HepG2 (cell line): ENCODE measurements around the gene TGFBI. TPM values are rescaled to one million over a fixed set of nuclear protein-coding genes. Genes with fewer than 3 reads are reported as not detected.
A peak's percentile ranks its signal among the peaks of the same experiment; 100 is the strongest.

ENCODE experiments used
- FOXM1 ChIP-seq: sonication (generic); formaldehyde crosslinking; IDR thresholded peaks from 2 replicates; pipeline ENCODE4 v1.5.0; 2020; ENCODE audit warnings: missing genetic modification reagents
- GATA4 ChIP-seq: sonication (generic); IDR thresholded peaks from 2 replicates; pipeline ENCODE4 v1.6.1; 2016; ENCODE audit warnings: antibody characterized with exemption, low read depth, borderline replicate concordance
- GPN1 ChIP-seq: sonication (generic); formaldehyde crosslinking; IDR thresholded peaks from 2 replicates; pipeline ENCODE4 v1.5.1; 2020; ENCODE audit warnings: missing genetic modification reagents, borderline replicate concordance
- KLF11 ChIP-seq: IDR thresholded peaks from 2 replicates; pipeline ENCODE4 v1.6.1; 2016; ENCODE audit warnings: missing compliant biosample characterization
- KMT2B ChIP-seq: IDR thresholded peaks from 2 replicates; pipeline ENCODE4 v1.6.1; 2016; ENCODE audit warnings: missing genetic modification reagents, missing compliant biosample characterization
- MEF2D ChIP-seq: sonication (generic); formaldehyde crosslinking; IDR thresholded peaks from 2 replicates; pipeline ENCODE4 v1.5.1; 2020; ENCODE audit warnings: mild to moderate bottlenecking, missing genetic modification reagents
- PPARG ChIP-seq: conservative IDR thresholded peaks from 2 replicates; pipeline ENCODE4 v1.6.1; 2016; ENCODE audit warnings: missing biosample characterization, missing genetic modification reagents
- RBAK ChIP-seq: sonication (generic); formaldehyde crosslinking; IDR thresholded peaks from 2 replicates; pipeline ENCODE4 v1.5.1; 2020; ENCODE audit warnings: mild to moderate bottlenecking, missing genetic modification reagents
- SALL1 ChIP-seq: sonication (generic); formaldehyde crosslinking; IDR thresholded peaks from 2 replicates; pipeline ENCODE4 v1.8.0; 2022; ENCODE audit warnings: mild to moderate bottlenecking, missing genetic modification reagents
- TCF7L2 ChIP-seq: IDR thresholded peaks from 2 replicates; pipeline ENCODE4 v1.6.1; 2011; ENCODE audit warnings: mild to moderate bottlenecking, low read depth, low read length, moderate library complexity
- TGIF2 ChIP-seq: IDR thresholded peaks from 2 replicates; pipeline ENCODE4 v1.6.1; 2016; ENCODE audit warnings: control low read depth, missing compliant biosample characterization
- ZNF335 ChIP-seq: sonication (generic); formaldehyde crosslinking; IDR thresholded peaks from 2 replicates; pipeline ENCODE4 v1.4.0; 2020; ENCODE audit warnings: missing genetic modification reagents
- ZNF446 ChIP-seq: sonication (generic); formaldehyde crosslinking; IDR thresholded peaks from 2 replicates; pipeline ENCODE4 v1.5.0; 2020; ENCODE audit warnings: mild to moderate bottlenecking, missing genetic modification reagents
- polyA plus RNA-seq, 8 experiments: library from polyadenylated mRNA; depleted of rRNA in 3 of 8; stranded (reverse) in 7 of 8; unstranded in 1 of 8; fragments of >200 nt; fragmentation: Illumina TruSeq in 4 of 8; extraction: Trizol in 4 of 8; gene quantifications; 2 replicates each; pipeline versions ENCODE4 v1.2.1 to v1.2.3, GENCODE V29; 2011 to 2016; ENCODE audit warnings: low read depth in 4 of 8, missing spikeins in 1 of 8, mixed read lengths in 1 of 8; ENCODE audit not compliant: insufficient read depth in 1 of 8
- total RNA-seq, 5 experiments: library from RNA; depleted of rRNA; stranded (reverse); fragments of >200 nt; fragmentation: Illumina TruSeq; extraction: Trizol; gene quantifications; 2 replicates each; pipeline ENCODE4 v1.2.3, GENCODE V29; 2016; ENCODE audit warnings: low read depth in 1 of 5
- TF ChIP-seq, protein P1 (sequence below): sonication (generic); formaldehyde crosslinking; IDR thresholded peaks from 2 replicates; pipeline ENCODE4 v1.4.0; 2020; ENCODE audit warnings: missing genetic modification reagents, borderline replicate concordance
- TF ChIP-seq, protein P2 (sequence below): sonication (generic); formaldehyde crosslinking; conservative IDR thresholded peaks from 2 replicates; pipeline ENCODE4 v1.8.0; 2022; ENCODE audit warnings: mild to moderate bottlenecking, moderate library complexity, missing genetic modification reagents
- TF ChIP-seq, protein P3 (sequence below): sonication (generic); formaldehyde crosslinking; IDR thresholded peaks from 2 replicates; pipeline ENCODE4 v1.8.0; 2022; ENCODE audit warnings: mild to moderate bottlenecking, missing genetic modification reagents; ENCODE audit not compliant: insufficient replicate concordance
- TF ChIP-seq, protein P4 (sequence below): sonication (generic); formaldehyde crosslinking; IDR thresholded peaks from 2 replicates; pipeline ENCODE4 v1.4.0; 2020; ENCODE audit warnings: missing genetic modification reagents, borderline replicate concordance

TGFBI gene
- total and polyA plus RNA-seq, 2 of the 13 experiments (the other 11 are each of a cell fraction or from before 2014, with no cell fraction given), result 275 to 457 TPM

DNA sequence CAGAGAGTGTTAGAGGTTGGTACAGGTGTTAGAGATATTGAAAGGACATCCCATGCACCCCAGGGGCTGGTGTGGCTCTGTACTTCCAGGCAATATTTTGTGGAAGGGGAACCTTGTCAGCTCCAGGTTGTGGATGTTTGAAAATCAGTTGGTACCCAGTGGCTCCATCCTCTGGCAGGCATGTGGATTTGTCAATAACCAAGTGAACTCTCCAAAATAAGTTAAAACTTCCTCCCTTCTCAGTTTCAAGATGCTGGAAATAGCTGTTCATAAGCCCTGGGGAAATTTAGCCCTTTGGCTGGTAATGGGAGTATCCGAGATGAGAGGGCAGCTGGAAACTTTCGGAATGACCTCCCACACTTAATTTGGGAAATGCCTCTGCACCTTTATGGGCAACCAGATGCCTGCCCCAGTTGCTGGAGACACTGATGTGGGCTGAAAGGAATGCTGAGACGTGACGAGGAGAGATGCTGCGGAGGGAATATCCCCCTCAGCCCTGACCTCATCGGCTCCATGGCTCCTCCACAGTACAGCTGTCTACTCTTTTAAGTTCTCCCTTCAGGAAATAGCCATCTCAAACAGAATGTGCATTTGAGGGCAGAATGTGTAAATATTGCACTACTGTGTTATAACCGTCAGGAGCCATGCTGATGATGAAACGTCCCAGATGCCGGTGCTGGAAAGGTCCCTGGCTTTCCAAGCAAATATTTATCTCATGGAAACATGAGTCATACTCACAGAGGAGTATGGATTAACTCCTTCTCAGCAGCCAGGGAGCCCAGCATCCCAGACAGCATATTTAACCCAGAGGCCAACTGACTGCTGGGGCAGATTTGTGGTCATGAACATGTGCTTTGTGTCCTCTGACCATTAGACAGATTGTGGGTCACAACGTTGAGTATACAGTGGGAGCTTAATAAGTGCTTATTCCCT lies 29.5 kb downstream of the TGFBI start (continued):
- TF ChIP-seq, protein P1, sequence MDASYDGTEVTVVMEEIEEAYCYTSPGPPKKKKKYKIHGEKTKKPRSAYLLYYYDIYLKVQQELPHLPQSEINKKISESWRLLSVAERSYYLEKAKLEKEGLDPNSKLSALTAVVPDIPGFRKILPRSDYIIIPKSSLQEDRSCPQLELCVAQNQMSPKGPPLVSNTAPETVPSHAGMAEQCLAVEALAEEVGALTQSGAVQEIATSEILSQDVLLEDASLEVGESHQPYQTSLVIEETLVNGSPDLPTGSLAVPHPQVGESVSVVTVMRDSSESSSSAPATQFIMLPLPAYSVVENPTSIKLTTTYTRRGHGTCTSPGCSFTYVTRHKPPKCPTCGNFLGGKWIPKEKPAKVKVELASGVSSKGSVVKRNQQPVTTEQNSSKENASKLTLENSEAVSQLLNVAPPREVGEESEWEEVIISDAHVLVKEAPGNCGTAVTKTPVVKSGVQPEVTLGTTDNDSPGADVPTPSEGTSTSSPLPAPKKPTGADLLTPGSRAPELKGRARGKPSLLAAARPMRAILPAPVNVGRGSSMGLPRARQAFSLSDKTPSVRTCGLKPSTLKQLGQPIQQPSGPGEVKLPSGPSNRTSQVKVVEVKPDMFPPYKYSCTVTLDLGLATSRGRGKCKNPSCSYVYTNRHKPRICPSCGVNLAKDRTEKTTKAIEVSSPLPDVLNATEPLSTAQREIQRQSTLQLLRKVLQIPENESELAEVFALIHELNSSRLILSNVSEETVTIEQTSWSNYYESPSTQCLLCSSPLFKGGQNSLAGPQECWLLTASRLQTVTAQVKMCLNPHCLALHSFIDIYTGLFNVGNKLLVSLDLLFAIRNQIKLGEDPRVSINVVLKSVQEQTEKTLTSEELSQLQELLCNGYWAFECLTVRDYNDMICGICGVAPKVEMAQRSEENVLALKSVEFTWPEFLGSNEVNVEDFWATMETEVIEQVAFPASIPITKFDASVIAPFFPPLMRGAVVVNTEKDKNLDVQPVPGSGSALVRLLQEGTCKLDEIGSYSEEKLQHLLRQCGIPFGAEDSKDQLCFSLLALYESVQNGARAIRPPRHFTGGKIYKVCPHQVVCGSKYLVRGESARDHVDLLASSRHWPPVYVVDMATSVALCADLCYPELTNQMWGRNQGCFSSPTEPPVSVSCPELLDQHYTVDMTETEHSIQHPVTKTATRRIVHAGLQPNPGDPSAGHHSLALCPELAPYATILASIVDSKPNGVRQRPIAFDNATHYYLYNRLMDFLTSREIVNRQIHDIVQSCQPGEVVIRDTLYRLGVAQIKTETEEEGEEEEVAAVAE, result no peak
- TF ChIP-seq GPN1 (no peak), TGIF2 (CRISPR knock-in tag) (peak; percentile 82; the same call in 1 of the 2 replicates), ZNF335 (CRISPR knock-in tag) (peak; percentile 57; the same call in 1 of the 2 replicates), GATA4 (peak; percentile 95; the same call in 1 of the 2 replicates), FOXM1 (CRISPR knock-in tag) (no peak), PPARG (peak; percentile 75), MEF2D (CRISPR knock-in tag) (peak; percentile 93), TCF7L2 (no peak), RBAK (CRISPR knock-in tag) (peak; percentile 77; the same call in 1 of the 2 replicates), SALL1 (CRISPR knock-in tag) (peak; percentile 98), ZNF446 (CRISPR knock-in tag) (no peak), KLF11 (CRISPR knock-in tag) (no peak), KMT2B (no peak)
- TF ChIP-seq, protein P2, sequence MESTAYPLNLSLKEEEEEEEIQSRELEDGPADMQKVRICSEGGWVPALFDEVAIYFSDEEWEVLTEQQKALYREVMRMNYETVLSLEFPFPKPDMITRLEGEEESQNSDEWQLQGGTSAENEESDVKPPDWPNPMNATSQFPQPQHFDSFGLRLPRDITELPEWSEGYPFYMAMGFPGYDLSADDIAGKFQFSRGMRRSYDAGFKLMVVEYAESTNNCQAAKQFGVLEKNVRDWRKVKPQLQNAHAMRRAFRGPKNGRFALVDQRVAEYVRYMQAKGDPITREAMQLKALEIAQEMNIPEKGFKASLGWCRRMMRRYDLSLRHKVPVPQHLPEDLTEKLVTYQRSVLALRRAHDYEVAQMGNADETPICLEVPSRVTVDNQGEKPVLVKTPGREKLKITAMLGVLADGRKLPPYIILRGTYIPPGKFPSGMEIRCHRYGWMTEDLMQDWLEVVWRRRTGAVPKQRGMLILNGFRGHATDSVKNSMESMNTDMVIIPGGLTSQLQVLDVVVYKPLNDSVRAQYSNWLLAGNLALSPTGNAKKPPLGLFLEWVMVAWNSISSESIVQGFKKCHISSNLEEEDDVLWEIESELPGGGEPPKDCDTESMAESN (CRISPR knock-in tag), result peak; percentile 65; the same call in 1 of the 2 replicates
- TF ChIP-seq, protein P3, sequence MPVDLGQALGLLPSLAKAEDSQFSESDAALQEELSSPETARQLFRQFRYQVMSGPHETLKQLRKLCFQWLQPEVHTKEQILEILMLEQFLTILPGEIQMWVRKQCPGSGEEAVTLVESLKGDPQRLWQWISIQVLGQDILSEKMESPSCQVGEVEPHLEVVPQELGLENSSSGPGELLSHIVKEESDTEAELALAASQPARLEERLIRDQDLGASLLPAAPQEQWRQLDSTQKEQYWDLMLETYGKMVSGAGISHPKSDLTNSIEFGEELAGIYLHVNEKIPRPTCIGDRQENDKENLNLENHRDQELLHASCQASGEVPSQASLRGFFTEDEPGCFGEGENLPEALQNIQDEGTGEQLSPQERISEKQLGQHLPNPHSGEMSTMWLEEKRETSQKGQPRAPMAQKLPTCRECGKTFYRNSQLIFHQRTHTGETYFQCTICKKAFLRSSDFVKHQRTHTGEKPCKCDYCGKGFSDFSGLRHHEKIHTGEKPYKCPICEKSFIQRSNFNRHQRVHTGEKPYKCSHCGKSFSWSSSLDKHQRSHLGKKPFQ, result no peak
- TF ChIP-seq, protein P4, sequence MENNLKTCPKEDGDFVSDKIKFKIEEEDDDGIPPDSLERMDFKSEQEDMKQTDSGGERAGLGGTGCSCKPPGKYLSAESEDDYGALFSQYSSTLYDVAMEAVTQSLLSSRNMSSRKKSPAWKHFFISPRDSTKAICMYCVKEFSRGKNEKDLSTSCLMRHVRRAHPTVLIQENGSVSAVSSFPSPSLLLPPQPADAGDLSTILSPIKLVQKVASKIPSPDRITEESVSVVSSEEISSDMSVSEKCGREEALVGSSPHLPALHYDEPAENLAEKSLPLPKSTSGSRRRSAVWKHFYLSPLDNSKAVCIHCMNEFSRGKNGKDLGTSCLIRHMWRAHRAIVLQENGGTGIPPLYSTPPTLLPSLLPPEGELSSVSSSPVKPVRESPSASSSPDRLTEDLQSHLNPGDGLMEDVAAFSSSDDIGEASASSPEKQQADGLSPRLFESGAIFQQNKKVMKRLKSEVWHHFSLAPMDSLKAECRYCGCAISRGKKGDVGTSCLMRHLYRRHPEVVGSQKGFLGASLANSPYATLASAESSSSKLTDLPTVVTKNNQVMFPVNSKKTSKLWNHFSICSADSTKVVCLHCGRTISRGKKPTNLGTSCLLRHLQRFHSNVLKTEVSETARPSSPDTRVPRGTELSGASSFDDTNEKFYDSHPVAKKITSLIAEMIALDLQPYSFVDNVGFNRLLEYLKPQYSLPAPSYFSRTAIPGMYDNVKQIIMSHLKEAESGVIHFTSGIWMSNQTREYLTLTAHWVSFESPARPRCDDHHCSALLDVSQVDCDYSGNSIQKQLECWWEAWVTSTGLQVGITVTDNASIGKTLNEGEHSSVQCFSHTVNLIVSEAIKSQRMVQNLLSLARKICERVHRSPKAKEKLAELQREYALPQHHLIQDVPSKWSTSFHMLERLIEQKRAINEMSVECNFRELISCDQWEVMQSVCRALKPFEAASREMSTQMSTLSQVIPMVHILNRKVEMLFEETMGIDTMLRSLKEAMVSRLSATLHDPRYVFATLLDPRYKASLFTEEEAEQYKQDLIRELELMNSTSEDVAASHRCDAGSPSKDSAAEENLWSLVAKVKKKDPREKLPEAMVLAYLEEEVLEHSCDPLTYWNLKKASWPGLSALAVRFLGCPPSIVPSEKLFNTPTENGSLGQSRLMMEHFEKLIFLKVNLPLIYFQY (CRISPR knock-in tag), result peak; percentile 44; the same call in 1 of the 2 replicates
